H1 (cell line): Measurements from ENCODE around the gene LINC01488. TPM values are rescaled to one million over a fixed set of nuclear protein-coding genes. Genes with fewer than 3 reads are reported as not detected.

Experiments
- CBX5 ChIP-seq: fragments of 300-800, 300-1000 bp; sonication (generic); IDR thresholded peaks from 2 replicates; pipeline ENCODE4 v1.7.1; 2016; ENCODE audit warnings: antibody characterized with exemption, low read length, low read depth
- JUN ChIP-seq: IDR thresholded peaks from 2 replicates; pipeline ENCODE4 v1.6.1; 2011; ENCODE audit warnings: low read depth, mild to moderate bottlenecking, improper control_type of control experiment, low read length
- NRF1 ChIP-seq: IDR thresholded peaks from 2 replicates; pipeline ENCODE4 v1.6.1; 2011; ENCODE audit warnings: mild to moderate bottlenecking, low read depth, low read length, improper control_type of control experiment
- POLR2A ChIP-seq, 2 experiments: IDR thresholded peaks; 1 replicate in 1 of 2; 2 replicates in 1 of 2; pipeline ENCODE4 v1.6.1; 2011; ENCODE audit warnings: low read depth in 2 of 2, low read length in 2 of 2, mild to moderate bottlenecking in 2 of 2; ENCODE audit errors: control extremely low read depth in 1 of 2
- POLR2AphosphoS5 ChIP-seq: IDR thresholded peaks from 2 replicates; pipeline ENCODE4 v1.6.1; 2011; ENCODE audit warnings: low read depth, low read length
- SAP30 ChIP-seq: fragments of 300-600 bp; sonication (generic); IDR thresholded peaks from 2 replicates; pipeline ENCODE4 v1.7.1; 2012; ENCODE audit warnings: low read length, moderate library complexity, mild to moderate bottlenecking, inconsistent platforms; ENCODE audit not compliant: insufficient read depth, insufficient replicate concordance
- polyA plus RNA-seq, 7 experiments: library from polyadenylated mRNA; depleted of rRNA in 3 of 7; stranded (reverse) in 5 of 7; unstranded in 2 of 7; fragments of >200 nt in 5 of 7; fragments of 200-250 nt in 2 of 7; gene quantifications; 1 replicate in 5 of 7; 2 replicates in 1 of 7; 4 replicates in 1 of 7; pipeline versions ENCODE4 v1.2.1 to v1.2.3, GENCODE V29; 2011 to 2013; ENCODE audit warnings: missing spikeins in 2 of 7, mixed read lengths in 2 of 7
- total RNA-seq: library from RNA; stranded (reverse); fragmentation: NEBNext Ultra II Directional; extraction: Animal tissue kit (Norgen Biotek cat#: 25700); gene quantifications from 2 replicates; pipeline ENCODE4 v1.2.1, GENCODE V29; 2021

The LINC01488 gene
- total and polyA plus RNA-seq, 2 of the 8 experiments (the other 6 are each of a cell fraction or from before 2014, with no cell fraction given), result not detected

DNA sequence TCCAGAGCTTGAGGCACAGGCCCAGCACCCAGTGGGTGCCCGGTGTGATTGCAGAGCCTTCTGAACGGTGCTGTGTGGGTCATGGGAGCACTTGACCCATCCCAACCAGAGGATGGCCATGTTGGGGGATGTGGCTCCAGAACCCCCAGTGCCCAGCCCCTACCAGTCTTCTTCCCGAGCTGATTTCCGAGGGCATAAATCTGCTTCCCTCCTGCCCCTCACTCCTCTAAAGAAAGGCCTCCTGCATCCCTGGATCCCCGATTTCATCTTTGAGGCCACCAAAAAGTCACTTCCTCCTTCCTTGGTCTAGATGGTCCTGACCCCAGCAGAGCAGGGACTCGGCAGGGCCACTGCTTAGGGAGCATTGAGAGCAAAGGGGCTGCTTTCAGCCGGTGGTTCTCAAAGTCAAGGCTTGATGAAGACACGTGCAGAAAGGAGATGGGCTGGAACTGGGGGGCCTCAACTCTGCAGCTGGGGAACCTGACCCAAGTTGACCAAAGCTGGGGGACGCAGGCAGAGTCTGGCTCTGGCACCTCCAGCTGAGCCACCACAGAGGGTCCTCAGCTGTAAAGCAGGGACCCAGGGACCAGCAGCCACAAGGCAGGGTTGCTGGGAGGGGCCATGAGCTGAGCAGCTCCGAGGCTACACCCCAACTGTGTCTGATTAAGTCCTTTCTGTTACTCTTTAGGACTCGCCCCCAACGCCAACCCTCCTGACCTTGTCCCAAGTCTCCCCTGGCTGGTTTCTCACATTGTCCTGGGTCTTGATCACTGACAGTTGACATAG lies 56.6 kb downstream of the LINC01488 start (continued):
- TF ChIP-seq SAP30 (no peak), POLR2AphosphoS5 (no peak), NRF1 (no peak), POLR2A (IDR thresholded peaks at IDR 0.05; ENCODE audit: control extremely low read depth in 1 of 2, low read depth in 2 of 2, low read length in 2 of 2) (no peak), CBX5 (no peak), JUN (no peak)
- TF ChIP-seq, all 59 proteins: peak for 0
